22Rv1 (cell line): ENCODE measurements around the gene ALKBH8.
A peak's percentile ranks its signal among the peaks of the same experiment; 100 is the strongest.

Source experiments
- H3K27ac ChIP-seq: fragments of 450-650 bp; 2 replicates; pipeline ENCODE4 v1.5.1; 2017
- ZFX ChIP-seq: fragments of 450-650 bp; IDR thresholded peaks from 2 replicates; pipeline ENCODE4 v1.6.1; 2017; ENCODE audit warnings: antibody characterized with exemption, borderline replicate concordance
- TF ChIP-seq, protein P1 (sequence below): fragments of 450-650 bp; IDR thresholded peaks from 2 replicates; pipeline ENCODE4 v1.5.1; 2017; ENCODE audit warnings: mild to moderate bottlenecking

Gene ALKBH8

DNA sequence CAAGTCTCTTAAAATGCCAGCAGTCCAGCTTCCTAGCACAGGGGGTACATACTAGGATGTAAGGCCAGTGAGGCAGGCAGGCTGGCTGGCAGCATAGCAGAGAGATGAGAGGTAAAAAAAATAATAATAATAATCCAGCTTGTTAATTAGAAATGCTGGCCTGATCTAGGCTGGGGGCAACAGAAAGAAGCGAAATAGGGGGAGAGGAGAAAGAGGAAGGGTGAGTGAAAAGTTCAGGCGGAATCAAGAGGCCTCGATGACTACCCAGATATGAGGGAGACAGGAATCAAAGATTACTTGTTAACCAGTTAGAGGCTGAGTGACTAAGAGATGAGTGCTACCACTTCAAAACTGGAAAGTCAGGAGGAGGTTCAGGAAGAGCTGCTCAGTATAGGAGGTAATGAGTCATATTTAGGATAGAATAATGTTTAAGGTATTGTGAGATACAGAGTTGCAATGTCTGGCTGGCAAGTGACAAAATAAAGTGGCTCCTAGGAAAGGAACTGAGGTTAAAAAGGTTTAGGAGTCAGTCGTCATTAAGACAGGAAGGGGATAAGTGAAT lies 2.8 kb downstream of the ALKBH8 start:
- TF ChIP-seq ZFX: no peak
- TF ChIP-seq, protein P1, sequence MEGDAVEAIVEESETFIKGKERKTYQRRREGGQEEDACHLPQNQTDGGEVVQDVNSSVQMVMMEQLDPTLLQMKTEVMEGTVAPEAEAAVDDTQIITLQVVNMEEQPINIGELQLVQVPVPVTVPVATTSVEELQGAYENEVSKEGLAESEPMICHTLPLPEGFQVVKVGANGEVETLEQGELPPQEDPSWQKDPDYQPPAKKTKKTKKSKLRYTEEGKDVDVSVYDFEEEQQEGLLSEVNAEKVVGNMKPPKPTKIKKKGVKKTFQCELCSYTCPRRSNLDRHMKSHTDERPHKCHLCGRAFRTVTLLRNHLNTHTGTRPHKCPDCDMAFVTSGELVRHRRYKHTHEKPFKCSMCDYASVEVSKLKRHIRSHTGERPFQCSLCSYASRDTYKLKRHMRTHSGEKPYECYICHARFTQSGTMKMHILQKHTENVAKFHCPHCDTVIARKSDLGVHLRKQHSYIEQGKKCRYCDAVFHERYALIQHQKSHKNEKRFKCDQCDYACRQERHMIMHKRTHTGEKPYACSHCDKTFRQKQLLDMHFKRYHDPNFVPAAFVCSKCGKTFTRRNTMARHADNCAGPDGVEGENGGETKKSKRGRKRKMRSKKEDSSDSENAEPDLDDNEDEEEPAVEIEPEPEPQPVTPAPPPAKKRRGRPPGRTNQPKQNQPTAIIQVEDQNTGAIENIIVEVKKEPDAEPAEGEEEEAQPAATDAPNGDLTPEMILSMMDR: no peak
- H3K27ac ChIP-seq: no peak overlapping the region

DNA sequence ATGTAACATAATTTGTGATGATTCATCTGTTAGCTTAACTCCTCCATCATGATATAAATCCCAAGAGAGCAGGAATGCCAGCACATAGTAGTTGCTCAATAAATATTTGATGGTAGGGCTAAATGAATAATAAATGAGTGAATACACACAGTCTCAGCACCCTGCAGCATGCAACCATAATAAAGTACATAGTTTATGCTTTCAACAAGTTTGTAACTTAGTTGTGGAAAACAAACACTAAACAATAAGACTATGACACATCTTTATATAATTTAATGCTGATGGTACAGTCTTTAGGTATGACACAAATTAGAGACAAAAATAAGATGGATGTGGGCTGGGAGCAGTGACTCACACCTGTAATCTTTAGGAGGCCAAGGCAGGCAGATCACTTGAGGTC lies 3.8 kb downstream of the ALKBH8 start:
- TF ChIP-seq, protein P1: no peak
- TF ChIP-seq ZFX: no peak
- no peak overlapping the region for H3K27ac ChIP-seq

DNA sequence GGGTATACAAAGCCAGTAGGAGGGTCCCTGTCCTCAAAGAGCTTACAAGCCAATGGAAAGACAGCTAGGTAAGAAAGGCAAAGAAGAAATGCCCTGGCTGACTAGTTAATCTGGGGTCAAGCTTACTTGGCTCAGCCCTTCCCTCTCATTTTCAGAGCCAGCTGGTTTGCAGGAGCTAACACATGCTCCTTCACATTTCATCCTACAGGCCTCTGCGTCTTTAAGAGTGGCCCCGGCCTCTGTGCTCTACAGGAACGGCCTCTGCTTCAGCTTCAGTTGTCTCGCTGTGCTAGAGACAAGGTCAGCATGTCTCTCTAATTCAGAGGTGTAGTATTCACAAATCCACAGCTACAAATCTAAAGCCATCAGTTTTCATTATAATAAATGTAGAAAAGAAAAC lies 15.2 kb downstream of the ALKBH8 start:
- no peak overlapping the region for H3K27ac ChIP-seq
- TF ChIP-seq ZFX: no peak
- TF ChIP-seq, protein P1: no peak

DNA sequence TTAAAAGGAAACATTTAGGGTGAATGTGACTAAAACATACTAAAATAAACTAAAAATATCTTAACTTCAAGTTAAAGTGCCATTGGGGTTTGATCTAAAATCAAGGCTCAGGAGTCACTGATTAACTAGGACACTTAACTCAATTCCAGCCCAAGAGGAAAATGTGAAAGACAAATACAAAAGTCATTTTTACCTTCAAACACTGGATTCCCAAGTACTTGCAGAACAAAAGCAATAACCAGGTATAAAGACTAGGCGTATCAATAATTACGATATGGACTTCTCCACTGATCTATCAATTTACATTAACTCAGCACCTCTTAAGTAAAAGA lies 15.6 kb downstream of the ALKBH8 start:
- no peak overlapping the region for H3K27ac ChIP-seq
- no peak for TF ChIP-seq ZFX
- TF ChIP-seq, protein P1: no peak

DNA sequence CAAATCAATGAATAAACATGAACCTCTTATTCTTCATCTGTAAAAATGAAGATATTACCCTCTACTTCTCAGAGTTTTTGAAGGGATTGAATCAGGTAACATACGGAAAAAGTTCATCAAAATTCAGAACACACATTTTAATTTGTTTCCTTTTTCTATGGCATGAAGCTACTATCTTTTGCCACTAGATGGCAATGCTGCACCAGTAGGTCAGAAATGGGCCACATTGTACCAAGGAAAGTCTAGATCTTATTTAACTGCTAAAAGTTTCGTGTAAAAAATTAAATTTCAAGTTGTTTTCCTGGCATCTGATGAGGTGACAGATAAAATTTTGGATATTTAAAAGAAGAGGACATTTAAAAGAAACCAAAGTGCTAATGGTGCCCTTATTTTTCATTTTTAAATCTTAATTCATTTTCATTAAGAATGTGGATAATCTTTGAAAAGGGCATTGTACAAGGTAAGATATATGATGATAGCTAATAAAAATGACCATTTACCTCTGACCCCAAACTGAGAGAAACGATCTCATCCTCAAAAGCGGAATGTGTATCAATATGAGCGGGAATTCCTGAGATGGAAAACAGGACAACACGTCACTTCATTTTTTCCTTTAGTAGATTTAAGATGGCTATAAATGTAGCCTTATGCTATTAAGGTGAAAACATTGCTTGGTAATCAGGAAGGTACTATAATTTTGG lies 16.1 kb downstream of the ALKBH8 start:
- TF ChIP-seq, protein P1: peak; percentile 94
- no peak for TF ChIP-seq ZFX
- no peak overlapping the region for H3K27ac ChIP-seq

DNA sequence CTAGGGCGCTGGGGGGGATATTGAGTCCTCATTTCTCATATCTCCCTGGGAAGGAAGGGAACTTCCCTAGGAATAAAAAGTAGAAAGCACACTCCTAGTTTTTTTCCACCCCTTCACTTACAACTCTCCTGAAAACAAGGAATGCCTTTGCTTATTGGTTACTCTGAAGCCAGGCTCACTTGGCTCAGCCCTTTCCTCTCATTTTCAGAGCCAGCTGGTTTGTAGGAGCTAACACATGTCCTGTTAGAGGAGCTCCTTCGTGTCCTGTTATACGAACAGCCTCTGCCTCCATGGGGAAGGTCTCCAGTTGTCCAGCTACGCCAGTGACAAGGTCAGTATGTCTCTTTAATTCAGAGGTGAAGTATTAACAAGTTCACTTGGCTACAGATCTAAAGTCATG lies 17.6 kb downstream of the ALKBH8 start:
- H3K27ac ChIP-seq: no peak overlapping the region
- TF ChIP-seq, protein P1: no peak
- TF ChIP-seq ZFX: no peak

DNA sequence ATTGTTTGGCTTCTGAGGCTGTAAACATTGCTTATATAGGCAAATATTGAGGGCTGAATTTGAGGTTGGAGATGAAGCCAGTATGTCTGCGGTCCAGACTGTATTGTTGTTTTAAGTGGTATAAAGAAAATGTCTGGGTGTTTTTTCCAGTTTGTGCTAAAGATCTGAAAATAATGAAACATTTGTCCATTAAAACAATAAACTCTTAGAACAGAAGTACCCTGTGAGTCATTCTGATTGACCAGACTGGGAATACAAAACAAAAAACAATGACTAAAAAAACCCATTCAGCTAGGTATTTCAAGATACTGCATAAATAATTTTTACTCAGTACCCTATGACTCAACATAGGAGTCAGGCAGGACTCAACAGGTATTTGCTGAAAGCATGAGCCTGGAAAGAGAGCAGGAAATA lies 20.4 kb downstream of the ALKBH8 start:
- TF ChIP-seq ZFX: no peak
- TF ChIP-seq, protein P1: no peak
- H3K27ac ChIP-seq: no peak overlapping the region
